Measurements from ENCODE around the gene PPP2R2C.

PPP2R2C gene

GRCh38 chr4:6393544-6394475 lies 78.6 kb downstream of the PPP2R2C start:
- DNase-seq: no peak

DNA sequence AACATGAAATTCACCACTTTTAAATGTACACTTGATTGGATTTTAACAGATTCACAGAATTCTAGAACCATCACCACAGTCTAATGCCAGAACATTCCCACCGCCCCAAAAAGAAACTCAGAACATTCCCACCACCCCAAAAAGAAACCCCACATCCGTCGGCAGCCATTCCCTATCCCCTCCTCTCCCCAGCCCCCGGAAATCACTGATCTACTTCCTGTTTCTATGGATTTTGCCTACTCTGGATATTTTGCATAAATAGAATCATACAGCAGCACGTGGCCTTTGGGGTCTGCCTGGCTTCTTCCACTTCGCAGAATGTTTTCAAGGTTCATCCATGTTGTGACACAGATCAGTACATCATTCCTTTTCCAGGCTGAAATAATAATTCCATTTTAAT lies 79.3 kb downstream of the PPP2R2C start:
- DNase-seq: no peak

- no peak for DNase-seq
Observed at GRCh38 chr4:6392407-6392806, 80.0 kb downstream of the PPP2R2C start.

DNA sequence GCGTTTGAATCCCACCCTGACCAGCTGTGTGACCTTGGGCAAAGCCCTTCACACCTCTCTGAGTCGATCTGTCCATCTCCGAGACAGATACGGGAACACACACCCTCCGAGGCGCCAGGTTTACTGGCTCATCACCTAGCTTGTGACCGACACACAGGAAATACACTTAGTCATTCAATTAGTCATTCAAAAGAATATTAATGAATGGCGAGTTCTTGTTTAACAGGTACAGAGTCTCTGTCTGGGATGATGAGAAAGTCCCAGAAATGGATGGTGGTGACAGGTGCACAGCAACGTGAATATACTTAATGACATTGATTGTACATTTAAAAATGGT lies 80.6 kb downstream of the PPP2R2C start:
- DNase-seq: no peak

DNA sequence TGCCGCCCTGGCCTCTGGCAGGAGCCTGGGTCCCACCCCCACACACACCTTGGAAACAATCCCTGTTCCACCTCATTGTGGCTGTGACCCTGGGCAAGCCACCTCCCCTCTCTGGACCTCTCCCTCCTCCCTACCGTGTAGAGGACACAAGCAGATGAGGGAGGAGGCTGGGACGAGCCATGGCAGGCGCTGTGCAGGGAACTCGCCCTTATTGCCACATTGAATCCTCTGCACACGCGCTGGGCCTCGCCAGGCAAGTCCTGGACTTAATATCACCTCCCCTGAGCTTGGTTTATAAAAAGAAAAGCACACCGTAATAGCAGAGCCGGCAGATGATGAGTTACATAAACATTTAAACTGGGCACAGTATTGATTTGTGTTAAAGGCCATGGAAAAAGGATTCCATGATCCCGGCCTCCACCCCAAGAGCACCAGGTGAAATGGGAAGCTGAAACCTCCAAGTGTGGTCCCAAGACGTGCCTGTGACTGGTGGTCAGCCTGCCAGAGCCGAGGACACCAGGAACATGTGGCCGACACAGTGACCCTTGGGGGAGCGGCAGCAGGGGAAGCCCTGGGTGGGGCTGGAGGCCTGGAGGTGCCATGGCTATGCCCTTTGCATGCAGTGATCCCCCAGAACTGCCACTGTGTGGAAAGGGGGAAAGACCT lies 81.1 kb downstream of the PPP2R2C start:
- DNase-seq: no peak

GRCh38 chr4:6390356-6390755 lies 82.1 kb downstream of the PPP2R2C start:
- no peak for DNase-seq

DNA sequence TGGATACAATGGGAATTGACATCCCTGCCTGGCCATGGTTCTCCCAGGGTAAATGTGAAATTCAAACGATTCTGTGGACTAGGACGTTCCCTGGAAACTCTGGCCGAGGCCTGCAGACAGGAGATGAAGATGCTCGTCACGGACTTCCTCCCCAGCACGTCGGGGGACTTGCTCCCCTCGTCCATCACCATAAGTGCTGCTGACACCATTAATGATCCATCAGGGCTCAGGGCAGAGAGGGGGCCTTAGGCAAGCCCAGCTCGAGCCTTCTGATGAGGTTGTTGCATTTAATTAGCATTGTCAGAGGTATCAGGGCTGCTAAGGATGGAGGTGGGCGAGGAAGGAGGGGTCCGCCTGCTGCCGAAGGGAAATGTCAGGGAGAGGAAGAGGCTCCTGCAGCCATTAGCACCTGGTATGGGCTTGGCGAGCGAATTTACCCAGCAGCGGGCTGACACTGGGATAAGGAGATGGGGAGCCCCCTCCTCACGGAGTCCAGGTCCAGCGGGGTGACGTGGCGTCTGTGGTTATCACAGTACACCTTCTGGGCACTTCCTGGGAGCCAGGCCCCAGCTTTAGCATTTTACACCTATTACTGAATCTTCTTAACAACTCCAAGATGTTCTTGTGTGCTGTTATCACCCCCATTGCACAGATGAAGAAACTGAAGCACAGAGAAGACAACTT lies 83.1 kb downstream of the PPP2R2C start:
- no peak for DNase-seq

DNA sequence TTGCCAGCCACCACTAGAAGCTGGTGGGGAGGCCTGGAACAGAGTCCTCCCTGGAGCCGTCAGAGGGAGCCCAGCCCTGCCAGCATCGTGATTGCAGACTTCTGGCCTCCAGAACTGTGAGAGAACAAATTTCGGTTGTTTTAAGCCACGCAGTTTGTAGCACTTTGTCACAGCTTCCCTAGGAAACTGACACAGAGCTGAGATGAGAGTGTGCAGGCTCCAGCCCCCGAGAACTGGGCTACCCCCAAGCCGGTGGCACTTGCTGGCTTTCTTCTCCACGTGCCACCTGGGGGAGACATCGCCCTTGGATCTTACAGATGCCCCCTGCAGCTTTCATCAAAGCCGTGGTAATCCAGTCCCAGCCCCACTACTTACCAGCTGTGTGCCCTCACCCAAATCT lies 83.7 kb downstream of the PPP2R2C start:
- DNase-seq: no peak

GRCh38 chr4:6387946-6388345 lies 84.5 kb downstream of the PPP2R2C start:
- DNase-seq: no peak

- DNase-seq: no peak
Observed at GRCh38 chr4:6386091-6386490, 86.3 kb downstream of the PPP2R2C start.

GRCh38 chr4:6385288-6385687 lies 87.1 kb downstream of the PPP2R2C start:
- no peak for DNase-seq

DNA sequence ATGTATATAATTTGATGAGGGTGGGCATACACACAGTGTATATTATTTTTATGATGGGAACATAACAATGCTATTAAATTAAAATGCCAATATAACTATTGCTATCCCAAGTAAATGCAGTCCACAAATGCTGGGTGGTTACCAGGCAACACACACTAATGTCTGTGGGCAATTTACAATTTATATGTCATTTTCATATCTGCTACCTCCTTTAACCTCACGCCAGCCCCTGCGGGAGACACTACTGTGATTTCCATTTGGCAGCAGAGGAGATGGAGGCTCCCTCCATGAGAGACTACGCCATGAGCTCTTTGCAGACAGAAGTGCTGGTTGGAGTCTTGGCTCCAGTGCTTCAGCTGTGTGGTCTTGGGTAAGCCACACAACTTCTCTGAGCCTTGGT lies 87.9 kb downstream of the PPP2R2C start:
- no peak for DNase-seq

DNA sequence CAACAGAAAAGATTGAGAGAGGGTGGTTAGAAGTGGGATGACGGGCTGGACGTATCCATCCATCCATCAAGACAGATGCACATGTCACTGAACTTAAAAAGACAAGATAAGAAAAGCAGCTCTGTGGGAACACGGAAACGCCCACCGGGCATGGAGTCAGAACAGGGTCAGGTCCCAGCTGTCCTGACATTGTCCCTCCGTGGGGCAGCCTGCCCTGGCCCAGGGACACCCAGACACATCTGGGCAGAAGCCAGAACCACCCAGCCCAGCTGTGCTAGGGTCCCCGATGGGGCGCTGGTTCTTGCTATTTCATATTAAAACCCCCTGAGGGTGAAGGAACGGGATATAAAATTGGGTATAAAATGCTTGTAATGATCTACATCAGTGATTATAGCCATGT lies 88.5 kb downstream of the PPP2R2C start:
- DNase-seq: no peak

DNA sequence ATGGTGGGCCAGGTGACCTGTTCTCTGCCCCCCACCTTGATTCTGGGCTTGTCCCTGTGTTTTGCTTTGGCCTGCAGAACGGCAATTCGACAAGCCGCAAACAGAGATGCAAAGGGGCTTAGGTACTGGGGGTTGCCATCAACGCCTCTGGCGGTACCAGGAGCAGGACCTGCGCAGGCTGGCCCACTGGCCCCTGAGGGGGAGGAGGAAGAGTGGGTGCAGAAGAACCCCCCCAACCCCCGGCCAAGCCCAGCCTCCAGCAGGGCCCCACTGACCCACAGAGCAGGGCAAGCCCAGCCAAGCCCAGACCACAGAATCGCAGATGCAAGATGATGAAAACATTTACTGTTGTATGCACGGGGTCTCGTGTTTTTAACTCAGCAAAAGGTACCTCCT lies 89.4 kb downstream of the PPP2R2C start:
- DNase-seq: no peak

GRCh38 chr4:6381571-6382123 lies 90.8 kb downstream of the PPP2R2C start:
- DNase-seq: no peak

GRCh38 chr4:6380746-6381410 lies 91.5 kb downstream of the PPP2R2C start:
- no peak for DNase-seq

DNA sequence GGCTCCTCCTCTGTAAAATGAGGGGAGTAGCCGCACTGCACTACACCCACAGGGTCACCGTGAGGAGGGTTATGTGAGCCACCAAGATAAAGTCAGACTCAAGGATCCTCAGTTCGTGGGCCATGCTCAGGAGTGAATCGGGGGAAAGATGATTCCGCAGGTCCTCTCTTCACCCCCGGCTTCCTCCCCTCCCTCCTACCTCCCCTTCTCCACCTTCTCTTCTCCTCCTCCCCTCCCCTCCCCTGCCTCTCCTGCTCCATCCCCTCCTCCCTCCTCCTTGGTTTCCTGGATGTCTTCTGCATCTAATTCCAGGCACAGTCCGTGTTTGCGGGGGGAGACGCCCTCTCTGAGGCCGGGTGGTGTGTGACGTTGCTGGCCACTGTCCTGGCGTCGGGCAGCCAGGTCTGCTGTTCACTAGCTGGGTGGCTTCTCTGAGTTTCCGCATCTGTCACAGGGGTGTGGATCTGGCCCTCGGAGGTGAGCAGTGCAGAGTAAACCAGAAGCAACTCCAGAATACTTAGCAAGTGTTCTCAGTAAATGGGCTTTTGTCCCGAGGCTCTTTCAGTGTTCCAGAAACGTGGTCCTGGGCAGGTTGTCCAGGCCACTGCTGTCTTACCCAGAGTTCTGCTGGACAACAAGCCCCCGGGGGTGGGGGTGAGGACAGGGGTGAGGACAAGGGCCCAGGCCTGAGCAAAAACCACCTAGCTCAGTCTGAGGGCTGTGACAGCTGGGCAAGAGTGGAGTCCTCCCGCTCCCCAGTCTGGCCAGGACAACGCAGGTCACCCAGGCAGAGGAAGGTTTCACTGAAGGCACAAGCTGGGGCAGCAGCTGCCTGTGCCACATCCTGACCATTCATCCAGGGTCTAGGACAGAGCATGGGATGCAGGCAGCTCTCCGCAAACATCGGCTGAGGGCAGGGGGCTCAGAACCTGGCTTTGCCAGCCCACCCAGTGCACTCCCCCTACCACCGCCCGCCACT lies 92.4 kb downstream of the PPP2R2C start:
- no peak for DNase-seq

DNA sequence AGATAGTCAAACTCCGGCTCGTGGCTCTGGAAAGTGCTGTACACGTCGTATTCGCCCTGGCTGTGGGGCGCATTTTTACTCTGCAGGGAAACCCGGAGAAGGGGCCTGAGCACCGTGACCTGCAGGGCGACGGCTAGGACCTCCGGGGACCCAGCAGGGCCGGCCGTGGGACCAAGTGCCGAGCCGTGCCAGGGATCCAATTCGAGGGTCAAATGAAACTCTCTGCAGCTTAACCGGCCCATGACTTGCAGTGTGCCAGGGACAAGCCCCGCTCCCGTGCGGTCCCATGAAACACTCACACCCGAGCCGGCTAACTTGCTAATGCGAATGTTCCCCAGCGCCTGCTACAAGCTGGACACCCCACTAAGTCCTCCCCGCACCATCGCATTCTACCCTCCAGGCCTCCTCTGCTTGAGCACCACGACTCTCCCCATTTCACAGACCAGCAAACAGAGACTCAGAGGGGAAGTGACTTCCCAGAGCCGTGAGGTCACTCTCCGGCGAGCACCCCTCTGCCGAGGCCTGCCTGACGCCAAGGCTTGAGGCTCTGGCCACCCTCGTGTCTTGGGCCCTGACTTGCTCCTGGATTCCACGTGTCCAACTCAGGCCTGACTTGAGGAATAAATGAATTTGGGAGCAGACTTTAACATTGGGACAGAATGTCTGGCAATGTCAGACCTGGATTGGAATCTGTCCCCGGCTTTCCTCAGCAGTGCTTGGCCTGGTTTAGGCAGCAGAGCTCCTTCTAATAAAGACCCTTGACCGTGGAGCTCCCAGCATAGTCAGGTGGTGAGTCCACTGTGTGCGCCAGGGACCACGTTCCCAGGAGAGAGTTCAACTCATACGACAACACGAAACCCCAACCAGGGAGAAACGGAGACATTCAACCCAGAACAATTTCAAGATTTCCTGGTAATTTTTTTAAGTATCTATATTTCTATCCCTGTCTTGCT lies 93.6 kb downstream of the PPP2R2C start:
- no peak for DNase-seq

- no peak for DNase-seq
Observed at GRCh38 chr4:6377626-6378492, 94.6 kb downstream of the PPP2R2C start.
